ENCODE measurements around the gene NINJ1. TPM values are rescaled to one million over a fixed set of nuclear protein-coding genes. Genes with fewer than 3 reads are reported as not detected.

NINJ1 gene
- total and polyA plus RNA-seq, 2 of the 13 experiments (the other 11 are each of a cell fraction or from before 2014, with no cell fraction given): 81.2 to 92.1 TPM

- TF ChIP-seq MXI1 (IDR thresholded peaks at IDR 0.05; ENCODE audit: borderline replicate concordance, low read depth, low read length) (no peak; the same call in 2 of the 3 replicates), NCOR1 (IDR thresholded peaks at IDR 0.05; ENCODE audit: borderline replicate concordance, low read length) (peak; percentile 21; the same call in 1 of the 2 replicates), MED8 (CRISPR knock-in tag; IDR thresholded peaks at IDR 0.05; ENCODE audit: insufficient replicate concordance) (no peak), STAT6 (CRISPR knock-in tag; IDR thresholded peaks at IDR 0.05; ENCODE audit: borderline replicate concordance) (no peak), RFX5 (IDR thresholded peaks at IDR 0.05; ENCODE audit: low read depth, low read length) (no peak), ZNF260 (CRISPR knock-in tag; IDR thresholded peaks at IDR 0.05; ENCODE audit: borderline replicate concordance, low read depth) (no peak), TBL1XR1 (IDR thresholded peaks at IDR 0.05; ENCODE audit: borderline replicate concordance, low read length, partially characterized antibody) (no peak), ZNF567 (CRISPR knock-in tag; IDR thresholded peaks at IDR 0.05; ENCODE audit: borderline replicate concordance) (no peak), RFX3 (CRISPR knock-in tag; IDR thresholded peaks at IDR 0.05) (no peak), TEAD2 (CRISPR knock-in tag; IDR thresholded peaks at IDR 0.05) (no peak), ZNF598 (CRISPR knock-in tag; IDR thresholded peaks at IDR 0.05; ENCODE audit: borderline replicate concordance) (peak; percentile 59; the same call in 1 of the 2 replicates), PREB (CRISPR knock-in tag; IDR thresholded peaks at IDR 0.05) (no peak), ZFP41 (CRISPR knock-in tag; IDR thresholded peaks at IDR 0.05; ENCODE audit: borderline replicate concordance) (no peak), ZNF674 (CRISPR knock-in tag; IDR thresholded peaks at IDR 0.05; ENCODE audit: low read depth) (no peak), NCOA2 (CRISPR knock-in tag; IDR thresholded peaks at IDR 0.05) (0 out of 2 replicates have a peak, but pooled peaks have one; percentile 59), HOXA9 (CRISPR knock-in tag; IDR thresholded peaks at IDR 0.05; ENCODE audit: borderline replicate concordance) (no peak), POGK (CRISPR knock-in tag; conservative IDR thresholded peaks at IDR 0.05) (no peak), ZKSCAN5 (CRISPR knock-in tag; IDR thresholded peaks at IDR 0.05) (peak; percentile 40; the same call in 1 of the 2 replicates), SIX4 (CRISPR knock-in tag; IDR thresholded peaks at IDR 0.05) (no peak)
Observed at GRCh38 chr9:93116072-93116961, 17.7 kb downstream of the NINJ1 start (continued).
